Hippocampal formation (tissue), 2 donors: ENCODE data around the gene HINT2.
A peak's percentile ranks its signal among the peaks of the same experiment; 100 is the strongest.

Experiments used
- DNase-seq, 2 donors: peaks; one replicate each; lab custom pipeline; 2025; lab: John Stamatoyannopoulos, UW

Gene HINT2

DNA sequence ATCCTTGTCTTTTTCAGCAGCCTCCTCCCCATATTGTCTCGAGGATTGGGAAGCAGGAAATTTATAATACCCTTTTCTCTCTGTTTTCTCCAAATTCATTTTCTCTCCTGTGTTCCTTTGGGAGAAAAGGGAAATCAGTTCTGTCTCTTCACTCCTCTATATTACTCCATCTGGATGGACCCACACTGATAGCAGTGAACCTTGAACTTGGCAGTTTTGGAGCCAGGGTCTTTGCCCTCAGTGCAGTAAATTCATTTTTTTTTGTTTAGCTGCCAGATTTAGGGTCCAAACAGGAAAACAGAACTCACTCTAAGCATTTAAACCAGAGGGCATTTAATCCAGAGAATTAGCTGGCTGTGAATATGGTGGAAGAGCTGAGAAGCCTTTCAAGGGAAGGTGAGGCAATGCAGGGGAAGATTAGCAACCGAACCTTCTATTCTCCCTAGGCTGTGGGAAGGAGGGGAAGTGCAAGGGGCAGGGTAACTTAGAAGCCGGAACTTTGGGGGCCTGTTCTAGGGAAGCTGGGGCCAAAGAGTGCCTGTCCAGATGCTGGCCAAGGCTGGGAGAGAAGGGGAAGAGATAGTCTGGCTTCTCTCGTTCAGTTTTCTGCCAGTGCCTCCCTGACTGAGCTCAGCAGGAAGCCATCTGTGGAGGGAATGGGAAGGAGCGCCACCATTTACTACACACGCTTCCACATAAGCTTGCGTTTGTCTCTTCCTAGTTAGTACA is 39.8 kb downstream of the HINT2 start:
- peak; percentile 10 to 25 for DNase-seq

- DNase-seq = no peak
Measured at GRCh38 chr9:35771943-35772342, 42.9 kb downstream of the HINT2 start.

GRCh38 chr9:35771534-35771933 is 43.3 kb downstream of the HINT2 start:
- DNase-seq = no peak

- DNase-seq = no peak
Measured at GRCh38 chr9:35771075-35771433, 43.8 kb downstream of the HINT2 start.

DNA sequence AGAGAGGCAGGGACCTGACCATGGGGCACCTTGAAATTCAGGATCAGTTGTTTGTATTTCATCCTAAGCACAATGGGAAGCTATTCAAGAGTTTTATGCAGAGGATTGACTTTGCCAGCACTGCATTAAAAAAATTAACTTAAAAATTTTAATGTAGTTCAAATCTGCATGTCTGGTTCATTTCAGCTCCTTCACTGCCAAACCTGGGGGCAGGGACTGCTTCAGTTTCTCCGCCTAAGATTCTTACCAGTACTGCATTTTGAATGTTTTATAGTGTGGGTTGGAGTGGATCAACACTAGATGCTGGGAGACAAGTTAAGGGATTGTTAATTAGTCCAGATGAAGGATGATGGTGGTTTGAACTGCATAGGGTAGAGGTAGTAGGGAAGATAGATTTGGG is 45.1 kb downstream of the HINT2 start:
- no peak for DNase-seq

- DNase-seq = no peak
Measured at GRCh38 chr9:35767458-35767857, 47.4 kb downstream of the HINT2 start.

- no peak for DNase-seq
Measured at GRCh38 chr9:35766997-35767396, 47.8 kb downstream of the HINT2 start.

GRCh38 chr9:35763803-35764202 is 51.0 kb downstream of the HINT2 start:
- no peak for DNase-seq

- no peak for DNase-seq
Measured at GRCh38 chr9:35763181-35763580, 51.7 kb downstream of the HINT2 start.
